Kidney glomerular epithelial cell (primary cell): Measurements from ENCODE around the gene UFSP2.
"Not testable (repeated sequence)": the region's sequence is repeated elsewhere in the genome, so short reads cannot be mapped to it uniquely, and the experiment has no call there.

ENCODE experiments used
- DNase-seq: peaks from one replicate; lab custom pipeline; 2025; lab: John Stamatoyannopoulos, UW

UFSP2 gene

DNA sequence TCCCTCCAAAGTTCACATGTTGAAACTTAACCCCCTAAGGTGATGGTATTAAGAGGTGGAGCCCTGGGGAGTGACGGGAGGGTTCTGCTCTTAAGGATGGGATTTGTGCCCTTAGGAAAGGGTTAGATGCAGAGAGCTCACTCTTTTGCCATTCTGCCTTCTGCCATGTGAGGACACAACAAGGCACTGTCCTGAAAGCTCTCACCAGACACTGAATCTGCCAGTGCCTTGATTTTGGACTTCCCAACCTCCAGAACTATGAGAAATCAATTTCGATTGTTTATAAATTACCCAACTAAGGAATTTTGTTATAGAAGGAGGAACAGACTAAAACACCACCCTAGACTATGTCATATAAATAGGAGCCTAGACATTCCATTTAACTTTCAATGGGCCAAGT, 41.7 kb downstream of the UFSP2 start:
- DNase-seq, result no peak

DNA sequence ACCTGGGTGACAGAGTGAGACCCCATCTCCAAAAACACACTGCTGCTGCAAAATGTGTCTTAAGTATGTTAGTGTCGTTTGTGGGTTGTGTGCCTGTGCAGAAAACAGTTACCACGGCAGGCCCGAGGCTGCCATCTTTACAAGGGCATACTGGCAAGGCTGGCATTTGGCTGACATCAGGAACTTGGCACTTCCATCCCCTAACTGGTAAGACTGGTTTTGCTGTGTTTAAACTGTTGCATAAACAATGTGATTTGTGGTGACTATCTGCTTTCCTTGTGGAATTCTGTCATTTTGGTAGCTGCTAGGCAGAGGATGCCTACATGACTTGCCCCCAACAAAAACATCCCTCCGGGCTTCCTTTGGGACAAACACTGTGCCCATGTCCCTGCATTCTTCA, 42.3 kb downstream of the UFSP2 start:
- DNase-seq, result no peak

DNA sequence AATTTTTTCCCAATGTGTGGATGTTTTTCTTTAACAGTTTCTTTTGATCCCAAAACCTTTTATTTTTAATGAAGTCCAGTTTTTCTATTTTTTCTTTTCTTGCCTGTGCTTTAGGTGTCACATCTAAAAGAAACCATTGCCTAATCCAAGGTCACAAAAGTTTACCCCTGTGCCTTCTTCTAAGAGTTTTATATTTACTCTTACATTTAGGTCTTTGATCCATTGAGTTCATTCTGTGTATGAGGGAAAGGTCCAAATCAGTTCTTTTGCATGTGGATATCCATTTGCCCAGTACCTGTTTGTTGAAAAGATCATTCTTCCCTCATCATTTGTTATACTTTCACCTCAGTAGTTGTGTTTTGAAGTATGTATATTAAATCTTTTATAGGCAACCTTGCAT, 43.0 kb downstream of the UFSP2 start:
- DNase-seq, result no peak

DNA sequence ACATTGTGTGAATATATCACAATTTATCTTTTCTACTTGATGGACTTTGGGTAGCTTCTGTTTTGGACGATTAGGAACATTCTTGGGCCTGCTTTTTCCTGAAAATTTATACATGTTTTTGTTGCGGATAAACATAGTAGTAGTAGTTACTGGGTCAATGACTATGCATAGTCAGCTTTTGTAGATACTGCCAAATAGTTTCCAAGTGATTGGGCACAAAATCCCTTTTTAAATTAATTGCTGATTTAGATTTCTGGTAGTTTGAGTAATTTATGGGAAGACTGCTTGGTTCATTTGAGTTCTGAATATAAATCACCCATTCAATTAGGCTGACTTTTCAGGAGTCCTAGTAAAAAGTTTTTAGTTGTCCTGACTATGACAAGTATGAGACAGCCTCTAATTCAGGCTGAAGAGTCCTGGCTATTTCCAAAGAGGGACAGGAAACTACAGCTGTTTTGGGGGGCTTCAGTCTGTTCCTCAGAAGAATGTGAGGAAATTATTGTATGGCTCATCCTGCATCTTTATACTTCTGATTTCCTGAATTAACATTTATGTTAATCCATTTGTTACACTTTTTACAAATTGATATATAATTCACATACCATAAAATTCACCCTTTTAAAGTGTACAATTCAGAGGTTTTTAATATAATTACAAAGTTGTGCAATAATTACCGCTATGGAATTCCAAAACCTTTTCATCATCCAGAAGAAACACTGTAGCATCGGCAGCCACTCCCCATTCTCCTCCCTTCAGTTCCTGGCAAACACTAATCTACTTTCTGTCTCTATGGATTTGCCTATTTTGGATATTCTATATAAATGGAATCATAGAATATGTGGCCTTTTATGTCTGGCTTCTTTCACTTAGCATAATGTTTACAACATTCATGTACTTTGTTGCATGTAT, 44.2 kb downstream of the UFSP2 start:
- DNase-seq, result no peak

DNA sequence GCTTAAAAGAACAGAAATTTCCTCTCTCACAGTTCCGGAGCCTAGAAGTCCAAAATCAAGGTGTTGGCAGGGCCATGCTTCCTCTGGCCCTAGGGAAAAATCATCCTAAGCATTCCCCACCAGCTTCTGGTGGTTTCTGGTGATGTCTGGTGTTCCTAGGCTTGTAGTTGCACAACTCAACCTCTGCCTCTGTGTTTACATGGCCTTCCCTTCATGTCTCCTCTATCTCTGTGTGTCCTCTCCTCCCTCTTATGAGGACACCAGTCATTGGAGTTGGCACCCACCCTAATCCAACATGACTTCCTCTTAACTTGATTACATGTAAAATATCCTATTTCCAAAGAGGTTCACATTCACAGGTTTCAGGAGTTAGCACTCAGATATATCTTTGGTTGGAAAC, 45.4 kb downstream of the UFSP2 start:
- no peak for DNase-seq

DNA sequence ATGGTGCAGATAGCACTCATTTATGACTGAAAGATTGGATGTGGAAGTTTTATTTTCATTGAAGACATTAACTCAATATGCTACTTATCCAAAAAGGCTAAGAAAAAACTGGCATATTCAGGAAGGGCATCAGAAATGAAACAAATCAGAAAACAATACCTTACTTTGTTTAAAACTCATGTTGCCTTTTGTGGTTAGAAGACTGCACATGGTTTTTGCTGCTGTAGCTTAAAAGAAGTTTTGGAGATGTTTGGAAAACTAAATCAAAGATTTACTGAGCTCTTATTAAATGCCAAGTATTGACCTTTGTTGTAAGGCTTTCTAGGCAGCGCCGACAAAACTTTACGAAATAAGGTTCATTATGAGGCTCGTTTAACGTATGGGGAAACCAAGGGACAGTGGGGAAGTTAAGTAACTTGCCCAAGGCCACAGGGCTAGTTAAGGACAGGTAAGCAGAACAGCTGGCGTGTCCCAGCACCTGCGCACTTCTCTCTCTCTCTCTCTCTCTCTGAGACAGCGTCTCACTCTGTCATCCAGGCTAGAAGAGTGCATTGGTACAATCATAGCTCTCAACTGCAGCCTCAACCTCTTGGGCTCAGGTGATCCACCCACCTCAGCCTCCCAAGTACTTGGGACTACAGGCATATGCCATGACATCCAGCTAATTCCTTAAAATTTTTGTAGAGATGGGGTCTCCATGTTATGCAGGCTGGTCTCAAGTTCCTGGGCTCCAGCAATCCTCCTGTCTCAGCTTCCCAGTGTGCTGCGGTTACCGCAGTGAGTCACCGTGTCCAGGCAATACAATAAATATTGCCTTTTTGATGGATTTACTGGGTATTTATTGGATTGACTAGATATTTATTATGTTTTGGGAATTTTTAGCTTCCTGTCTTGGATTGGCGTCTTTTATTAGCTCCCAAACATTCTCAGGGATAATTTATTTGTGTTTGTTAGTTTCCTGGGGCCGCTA, 46.2 kb downstream of the UFSP2 start:
- no peak for DNase-seq

DNA sequence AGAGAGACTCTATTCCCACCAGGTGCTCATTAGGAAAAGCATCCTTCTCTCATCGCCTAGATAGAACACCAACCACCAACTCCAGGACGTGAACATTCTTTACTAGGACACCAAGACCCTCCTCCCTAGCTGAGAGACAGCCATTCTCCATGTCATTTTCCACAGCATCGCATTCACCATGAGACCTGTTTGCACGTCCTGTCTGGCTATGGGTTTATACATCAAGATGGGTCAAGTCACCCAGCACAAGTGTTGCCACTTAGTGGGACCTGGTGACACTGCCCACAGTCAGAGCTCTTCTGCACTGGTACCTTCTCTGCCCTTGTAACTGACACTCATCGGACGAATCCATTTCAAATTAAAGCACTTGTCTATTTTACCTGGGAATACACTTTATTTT, 47.5 kb downstream of the UFSP2 start:
- DNase-seq, result no peak

DNA sequence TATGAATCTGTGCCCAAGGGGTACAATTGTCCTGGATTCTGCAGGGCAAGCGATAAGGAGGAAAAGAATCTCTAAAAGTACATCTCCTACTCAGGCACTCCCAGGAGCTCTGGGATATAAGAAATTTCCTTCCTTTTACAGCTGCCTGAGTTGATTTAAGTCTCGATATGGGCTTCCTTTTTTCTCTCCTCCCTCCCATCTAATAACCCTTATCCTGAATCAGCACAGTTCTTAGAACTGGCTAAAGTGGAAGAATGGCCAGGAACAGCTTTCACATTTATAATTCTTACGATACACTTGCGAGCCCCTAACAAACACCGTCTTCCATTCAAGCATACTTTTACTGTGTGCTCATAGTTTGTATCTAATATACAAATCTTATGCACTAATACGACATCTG, 51.2 kb downstream of the UFSP2 start:
- no peak for DNase-seq

DNA sequence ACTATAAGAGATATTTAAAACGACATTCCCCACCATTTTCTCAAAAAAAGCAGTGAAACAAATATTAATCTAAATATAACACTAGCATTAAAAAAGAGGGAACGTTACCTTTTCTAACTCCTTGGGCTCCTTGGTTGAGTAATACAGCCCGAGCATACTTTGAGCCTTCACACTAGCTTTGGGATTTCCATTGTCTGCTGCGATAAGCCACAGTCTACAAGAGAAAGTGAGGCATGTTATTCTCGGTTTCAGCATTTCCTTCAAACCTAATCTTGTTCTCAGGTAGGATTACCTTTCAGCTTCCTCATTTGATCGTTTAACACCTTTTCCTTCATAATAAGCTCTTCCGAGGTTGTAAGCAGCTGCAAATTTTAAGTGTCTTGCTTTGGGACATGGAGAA, 51.7 kb downstream of the UFSP2 start:
- DNase-seq, result no peak

DNA sequence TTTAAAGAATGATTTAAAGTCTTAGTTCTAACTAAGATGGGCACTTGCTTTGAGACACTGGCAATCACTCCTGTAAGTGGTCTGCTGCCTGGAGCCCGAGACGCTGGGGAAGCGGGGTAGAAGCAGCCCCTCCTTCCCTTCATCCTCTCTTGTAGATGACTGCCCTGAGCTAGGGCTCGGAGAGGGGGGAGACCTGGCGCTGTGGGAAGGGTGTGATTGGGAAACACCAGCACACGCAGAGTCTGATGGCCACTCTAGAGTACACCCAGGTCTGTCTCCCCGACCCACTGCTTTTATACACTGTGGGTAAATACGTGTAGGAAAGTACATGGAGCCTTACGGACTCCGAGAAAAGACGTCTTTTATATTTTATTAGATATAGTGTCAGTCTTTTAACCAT, 54.1 kb downstream of the UFSP2 start:
- DNase-seq, result no peak

DNA sequence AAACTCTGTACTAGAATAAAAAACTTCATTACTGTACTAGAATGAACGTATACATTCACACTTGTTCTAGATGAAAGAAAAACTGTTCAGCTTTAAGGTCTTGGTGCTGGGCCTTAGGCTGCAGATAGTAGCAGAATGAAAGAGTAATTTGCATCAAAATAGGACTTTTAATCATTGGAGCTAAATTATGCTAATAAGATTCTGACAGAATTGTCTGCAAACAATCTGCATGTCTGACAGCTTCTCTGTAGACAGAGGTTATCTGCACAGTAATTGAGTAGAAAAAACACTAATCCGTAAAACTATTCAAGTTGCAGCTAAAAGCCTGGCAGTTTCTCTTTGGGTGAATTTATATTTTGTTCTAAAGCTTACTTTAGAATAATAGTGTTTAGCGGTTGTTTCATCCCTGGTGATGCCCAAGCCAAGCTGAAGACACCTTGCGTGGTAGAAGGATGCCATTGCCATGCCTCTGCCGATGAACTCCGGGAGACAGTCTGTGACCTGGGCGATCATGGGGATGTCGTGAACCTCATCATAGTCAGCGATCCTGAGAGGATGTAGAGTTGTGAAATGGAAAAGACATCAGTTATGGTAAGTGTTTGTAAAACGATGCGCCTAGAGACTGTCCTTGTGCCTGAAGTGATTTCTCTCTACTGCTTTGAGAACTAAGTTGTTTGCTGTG, 55.4 kb downstream of the UFSP2 start:
- DNase-seq, result no peak

DNA sequence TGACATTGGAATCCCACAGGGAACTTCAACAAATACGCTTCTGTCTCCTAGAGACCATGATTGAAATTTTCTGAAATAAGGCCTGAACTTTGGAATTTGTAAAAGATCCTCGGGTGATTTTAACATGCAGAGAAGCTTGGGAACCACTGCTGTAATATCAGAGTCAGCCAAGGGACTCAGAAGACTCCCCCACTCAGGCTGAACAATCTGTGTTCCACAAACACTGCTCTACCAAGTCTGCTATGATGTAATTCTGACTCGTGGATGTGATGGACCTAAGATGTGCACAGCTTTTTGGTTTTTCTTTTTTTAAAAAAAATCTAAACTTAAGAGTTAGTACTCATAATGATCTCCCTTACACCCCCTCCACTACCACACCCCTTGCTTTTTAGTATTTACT, 56.0 kb downstream of the UFSP2 start:
- no peak for DNase-seq

DNA sequence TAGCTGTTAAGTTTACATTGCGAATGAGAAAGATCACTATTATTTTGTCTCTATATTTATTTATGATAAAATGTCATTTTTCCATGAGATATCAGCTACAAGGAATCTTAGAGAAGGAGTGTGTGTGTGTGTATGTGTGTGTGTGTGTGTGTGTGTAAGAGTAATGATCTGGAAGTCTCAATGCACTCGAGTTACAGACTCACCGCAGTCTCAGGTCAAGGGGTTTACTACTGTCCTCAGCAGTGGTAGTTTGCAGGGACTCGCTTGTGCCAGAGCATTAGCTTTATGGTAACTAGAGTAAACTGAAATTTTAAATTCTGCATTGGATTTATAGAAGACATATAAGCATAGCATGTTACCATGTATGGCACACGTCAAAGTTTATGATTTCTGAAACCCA, 60.9 kb downstream of the UFSP2 start:
- DNase-seq, result no peak

DNA sequence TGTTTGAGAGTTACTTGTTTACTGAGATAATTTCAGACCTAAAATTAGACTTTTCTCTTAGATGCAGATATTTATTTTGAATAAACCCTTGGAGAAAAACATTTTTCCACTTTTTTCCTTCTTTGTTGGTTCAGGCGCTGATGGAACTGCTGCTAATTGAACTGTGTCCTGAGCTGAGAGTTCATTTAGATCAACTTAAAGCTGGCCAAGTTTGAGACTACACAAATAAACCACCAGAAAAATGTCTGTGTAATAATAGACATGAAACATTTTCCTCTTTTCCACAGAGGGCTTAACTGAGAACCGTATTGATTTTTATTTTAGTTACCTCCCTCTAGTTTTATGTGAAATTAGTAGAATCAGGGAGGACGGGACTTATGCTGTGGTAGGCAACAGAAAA, 62.5 kb downstream of the UFSP2 start:
- no peak for DNase-seq

DNA sequence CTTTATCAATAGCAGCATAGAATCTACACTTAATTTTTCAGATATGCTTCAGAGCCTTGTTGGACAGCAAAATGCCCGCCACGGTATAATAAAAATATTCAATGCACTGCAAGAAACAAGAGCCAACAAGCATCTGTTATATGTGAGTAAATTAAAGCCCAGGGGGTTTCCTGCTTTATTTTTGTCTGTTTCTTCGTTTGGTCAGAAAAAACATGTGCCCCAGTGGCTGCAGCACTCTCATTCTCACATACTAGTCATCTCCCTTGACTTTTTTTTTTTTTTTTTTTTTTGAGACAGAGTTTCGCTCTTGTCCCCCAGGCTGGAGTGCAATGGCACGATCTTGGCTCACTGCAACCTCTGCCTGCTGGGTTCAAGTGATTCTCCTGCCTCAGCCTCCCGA, 63.2 kb downstream of the UFSP2 start:
- not testable (repeated sequence) for DNase-seq

DNA sequence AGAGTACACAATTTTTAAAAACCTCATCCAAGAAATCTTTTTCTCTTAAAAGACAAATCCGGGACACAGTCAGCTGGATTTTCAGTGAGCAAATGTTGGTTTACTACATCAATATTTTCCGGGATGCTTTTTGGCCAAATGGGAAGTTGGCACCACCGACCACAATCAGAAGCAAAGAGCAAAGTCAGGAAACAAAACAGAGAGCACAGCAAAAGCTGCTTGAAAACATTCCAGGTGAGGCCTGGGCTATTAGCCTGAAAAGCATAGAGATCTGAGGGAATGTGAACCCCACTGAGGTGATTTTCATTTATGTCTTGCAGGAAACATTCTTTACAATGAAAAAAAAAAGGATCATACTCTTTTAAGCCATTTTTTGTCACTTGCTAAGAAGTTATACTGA, 63.9 kb downstream of the UFSP2 start:
- no peak for DNase-seq

DNA sequence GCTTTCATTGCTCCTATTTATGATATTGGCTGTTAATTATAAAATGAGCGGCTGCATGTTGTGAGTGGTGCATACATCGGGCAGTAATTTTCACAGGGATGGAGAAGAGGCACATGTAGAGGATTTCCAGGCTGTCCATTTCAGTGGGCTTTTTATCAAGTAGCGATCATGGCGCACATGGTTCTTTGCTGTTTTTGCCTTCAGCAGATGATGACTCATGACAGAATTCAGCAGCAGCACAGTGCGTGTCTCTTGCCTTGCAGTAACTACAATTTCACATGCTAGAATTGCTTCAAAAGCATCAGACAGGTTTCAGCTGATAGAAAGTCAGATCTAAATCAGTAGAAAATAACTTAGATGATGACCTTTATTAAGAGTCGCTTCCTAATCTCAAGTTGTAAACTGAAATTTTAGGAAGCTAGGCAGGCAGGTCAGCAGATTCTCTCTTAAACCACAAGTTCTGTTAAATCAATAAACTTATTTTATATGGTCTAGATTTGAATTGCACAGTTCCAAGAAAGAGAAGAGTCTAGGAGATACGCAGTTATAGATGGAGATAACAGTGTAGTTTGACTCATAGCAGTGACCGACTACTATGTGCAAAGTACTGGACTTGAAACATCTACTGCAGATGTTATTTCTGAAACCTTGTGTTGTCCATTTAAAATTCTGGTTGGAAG, 65.9 kb downstream of the UFSP2 start:
- no peak for DNase-seq

DNA sequence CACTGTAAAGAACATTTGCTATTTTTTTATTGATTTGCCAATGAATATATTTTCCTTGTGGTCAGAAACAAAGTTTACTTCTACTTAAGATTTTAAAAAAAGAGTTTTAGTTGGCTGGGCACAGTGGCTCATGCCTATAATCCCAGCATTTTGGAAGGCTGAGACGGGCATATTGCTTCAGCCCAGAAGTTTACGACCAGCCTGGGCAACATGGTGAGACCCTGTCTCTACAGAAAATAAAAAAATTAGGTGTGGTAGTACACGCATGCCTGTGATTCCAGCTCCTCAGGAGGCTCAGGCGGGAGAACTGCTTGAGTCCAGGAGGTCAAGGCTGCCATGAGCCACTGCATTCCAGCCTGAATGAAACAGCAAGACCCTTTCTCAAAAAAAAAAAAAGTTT, 66.8 kb downstream of the UFSP2 start:
- no peak for DNase-seq

DNA sequence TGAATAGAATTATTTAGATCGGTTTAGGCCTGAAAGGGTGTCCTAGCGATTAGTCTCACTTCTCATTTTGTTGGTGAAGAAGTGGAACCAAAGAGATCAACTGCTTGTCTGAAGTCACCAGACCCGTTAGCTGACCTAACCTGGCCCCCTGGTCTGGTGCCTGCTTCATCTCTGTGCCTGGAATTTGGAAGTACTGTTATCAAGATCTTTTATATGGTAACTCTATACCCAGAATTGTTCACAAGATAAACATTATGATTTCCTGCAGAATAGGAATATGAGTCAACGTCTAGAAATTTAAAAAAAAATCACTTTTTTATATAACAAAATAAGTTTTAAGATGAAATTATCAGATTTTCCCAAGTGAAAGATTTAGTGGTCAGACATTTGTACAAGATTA, 67.2 kb downstream of the UFSP2 start:
- DNase-seq, result peak; percentile 68

DNA sequence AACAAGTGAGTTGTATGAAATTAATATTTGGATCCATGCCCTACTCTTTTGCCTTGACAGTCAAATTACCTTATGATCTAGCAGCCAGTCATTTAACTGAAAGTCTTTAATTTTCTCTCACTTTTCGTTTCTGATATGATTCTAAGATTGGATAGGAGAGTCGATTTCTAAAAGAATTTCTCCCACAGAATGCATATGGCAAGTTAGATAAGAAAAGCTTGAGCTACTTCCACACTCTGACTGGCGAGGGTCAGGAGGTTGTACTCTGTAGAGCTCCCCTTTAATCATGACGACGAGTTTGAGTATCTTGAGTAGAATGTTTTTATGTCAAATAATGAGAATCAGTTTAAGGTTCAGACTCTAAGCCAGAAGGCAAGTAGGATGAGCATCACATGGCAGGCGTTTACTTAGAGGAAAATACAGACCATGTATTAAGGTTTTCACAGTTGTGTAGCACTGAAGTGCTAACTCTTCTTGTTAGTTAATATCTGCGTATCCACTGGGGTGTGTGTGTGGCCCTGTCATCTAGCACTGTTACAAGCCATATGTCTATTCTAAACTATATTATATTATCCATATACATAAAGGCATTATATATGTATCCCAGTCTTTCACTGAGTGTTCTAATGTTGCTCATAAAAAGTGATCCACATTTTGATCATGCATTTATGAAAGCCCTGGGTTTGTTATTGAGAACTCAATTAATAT, 67.9 kb downstream of the UFSP2 start:
- DNase-seq, result no peak

DNA sequence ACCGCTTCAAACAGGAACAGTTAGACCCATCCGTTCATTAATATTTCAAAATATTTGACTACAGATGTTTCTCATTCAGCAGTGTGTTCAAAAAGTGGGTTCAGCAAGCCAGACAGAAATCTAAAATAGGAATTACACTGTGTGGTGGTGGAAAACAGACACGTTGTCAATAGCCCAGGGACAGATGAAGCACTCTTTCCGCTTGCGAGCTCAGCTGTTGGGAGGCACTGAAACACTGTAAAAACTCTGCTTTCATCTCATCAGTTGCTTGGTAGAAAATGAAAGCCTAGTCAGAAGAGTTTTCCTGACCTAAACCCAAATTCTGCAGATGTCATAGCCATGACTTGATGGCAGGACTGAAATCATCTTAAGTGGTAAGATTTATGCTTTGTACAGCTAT, 68.6 kb downstream of the UFSP2 start:
- no peak for DNase-seq
